H54 (cell line): Measurements from ENCODE around the gene PRR33.
"Not testable (repeated sequence)": the region's sequence is repeated elsewhere in the genome, so short reads cannot be mapped to it uniquely, and the experiment has no call there.

ENCODE experiments used
- DNase-seq: peaks from one replicate; pipeline ENCODE4 v3.0.0; 2011; ENCODE audit warnings: low spot score, mixed read lengths; ENCODE audit not compliant: insufficient read length
- FAIRE-seq: peaks from 3 replicates; lab custom pipeline; 2011; peaks lifted over from hg19 to GRCh38; lab: Jason Lieb, UNC
- POLR2A ChIP-seq: IDR thresholded peaks from 2 replicates; pipeline ENCODE4 v1.6.1; 2011; ENCODE audit warnings: low read depth, mild to moderate bottlenecking, low read length

PRR33 gene

DNA sequence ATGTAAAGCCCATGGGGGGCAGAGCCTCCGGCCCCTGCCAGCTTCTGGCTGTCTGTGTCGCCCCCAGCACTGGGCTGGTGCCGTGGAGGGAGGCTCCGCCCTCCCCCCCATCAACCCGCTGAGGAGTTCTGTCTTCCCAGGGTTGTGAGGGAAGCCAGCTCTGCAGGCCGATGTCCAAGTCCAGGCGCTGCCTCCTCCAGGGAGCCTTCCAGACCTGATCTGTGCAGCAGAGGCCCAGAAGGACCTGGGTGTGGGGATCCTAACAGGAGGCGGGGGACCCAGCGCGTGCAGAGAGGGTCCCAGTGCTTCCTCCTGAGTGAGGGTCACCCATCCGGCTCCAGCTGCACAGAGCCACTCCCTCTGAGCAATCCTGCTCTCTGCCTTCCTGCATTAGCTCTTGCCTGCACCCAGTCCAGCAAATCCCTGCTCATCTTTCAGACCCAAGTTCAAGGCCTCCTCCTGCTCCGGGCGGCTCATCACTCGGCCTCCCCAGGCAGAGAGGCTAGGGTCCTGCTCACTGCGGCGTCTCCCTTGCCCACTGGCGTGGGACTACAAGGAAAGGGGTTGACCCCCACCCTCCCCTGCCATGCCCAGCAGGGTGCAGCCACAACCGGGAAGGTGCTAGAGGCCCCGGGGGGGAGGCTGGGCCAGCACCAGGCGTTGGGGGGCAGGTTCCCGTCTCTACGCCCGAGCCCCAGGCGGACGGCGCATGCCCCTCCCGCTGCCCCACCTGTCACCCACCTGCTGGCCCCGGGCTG lies 16.4 kb downstream of the PRR33 start:
- no peak for FAIRE-seq
- no peak for DNase-seq
- TF ChIP-seq POLR2A: no peak

- DNase-seq: not testable (repeated sequence)
Measured at GRCh38 chr11:1874441-1875092, 17.1 kb downstream of the PRR33 start.

GRCh38 chr11:1873813-1874150 lies 17.9 kb downstream of the PRR33 start:
- not testable (repeated sequence) for FAIRE-seq, DNase-seq

More at GRCh38 chr11:1874441-1875092, 17.1 kb downstream of the PRR33 start:
- not testable (repeated sequence) for FAIRE-seq

GRCh38 chr11:1873048-1873812 lies 18.5 kb downstream of the PRR33 start:
- FAIRE-seq (no peak), DNase-seq (peak; percentile 65)
- no peak for TF ChIP-seq POLR2A

GRCh38 chr11:1872267-1872985 lies 19.3 kb downstream of the PRR33 start:
- no peak for FAIRE-seq
- no peak for TF ChIP-seq POLR2A
- no peak for DNase-seq

- DNase-seq (no peak), FAIRE-seq (no peak)
- no peak for TF ChIP-seq POLR2A
Measured at GRCh38 chr11:1871531-1871930, 20.2 kb downstream of the PRR33 start.

GRCh38 chr11:1870721-1871466 lies 20.8 kb downstream of the PRR33 start:
- no peak for FAIRE-seq
- no peak for TF ChIP-seq POLR2A
- no peak for DNase-seq

DNA sequence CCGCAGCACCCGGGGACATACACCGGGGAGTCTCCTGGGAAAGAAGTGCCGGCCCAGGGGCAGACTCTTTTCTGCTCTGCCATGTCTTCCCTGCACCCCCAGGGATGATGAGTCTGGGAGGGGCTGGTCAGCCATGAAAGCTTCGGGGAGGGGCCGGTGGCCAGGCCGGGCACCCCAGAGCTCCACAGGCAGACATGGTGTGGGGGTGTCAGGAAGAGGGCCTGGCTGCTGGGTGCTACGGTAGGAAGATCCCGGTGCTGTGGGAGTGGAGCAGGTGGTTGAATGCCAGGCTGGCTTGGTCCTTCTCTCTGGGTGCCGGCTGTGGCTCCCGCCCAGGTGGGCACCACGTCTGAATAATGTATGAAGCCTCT lies 21.4 kb downstream of the PRR33 start:
- TF ChIP-seq POLR2A: 0 out of 2 replicates have a peak, but pooled peaks have one; percentile 10
- DNase-seq: no peak
- FAIRE-seq: no peak

- FAIRE-seq: no peak
- no peak for DNase-seq
- TF ChIP-seq POLR2A: no peak
Measured at GRCh38 chr11:1869427-1870325, 22.0 kb downstream of the PRR33 start.

GRCh38 chr11:1868636-1869291 lies 22.9 kb downstream of the PRR33 start:
- FAIRE-seq (no peak), DNase-seq (no peak)
- no peak for TF ChIP-seq POLR2A

DNA sequence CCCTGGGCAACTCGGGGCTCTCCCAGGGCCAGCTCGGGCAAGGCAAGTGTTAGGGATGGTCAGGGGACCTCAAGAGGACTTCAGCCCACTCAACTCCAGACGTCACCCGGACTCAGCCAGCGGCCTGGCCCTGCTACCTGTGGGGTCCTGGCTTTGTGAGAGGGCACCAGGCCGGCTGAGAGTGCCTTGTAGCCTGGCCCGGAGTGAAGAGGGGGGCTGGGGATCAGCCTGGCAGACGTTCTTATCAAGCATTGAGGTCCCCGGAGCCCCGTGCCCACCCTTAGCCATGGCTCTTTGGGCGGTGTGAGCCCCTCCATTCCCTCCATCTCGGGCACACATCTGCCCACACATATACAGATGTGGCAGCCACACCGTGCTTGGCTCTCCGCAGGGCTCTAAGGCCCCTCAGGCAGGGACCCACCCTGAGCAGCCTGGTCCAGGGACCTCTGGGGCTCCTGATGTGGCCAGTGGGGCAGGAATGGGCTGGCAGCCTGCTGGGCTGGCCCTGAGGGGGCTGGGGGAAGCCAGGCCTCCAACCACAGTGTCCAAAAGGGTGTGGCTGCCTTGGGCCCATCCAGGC lies 23.5 kb downstream of the PRR33 start:
- no peak for FAIRE-seq
- DNase-seq: no peak
- no peak for TF ChIP-seq POLR2A

- DNase-seq: no peak
- FAIRE-seq: no peak
Measured at GRCh38 chr11:1867381-1867780, 24.3 kb downstream of the PRR33 start.

More at GRCh38 chr11:1867381-1867780, 24.3 kb downstream of the PRR33 start:
- no peak for TF ChIP-seq POLR2A
